BJ (cell line): ENCODE data around the gene RNASET2. TPM values are rescaled to one million over a fixed set of nuclear protein-coding genes. Genes with fewer than 3 reads are reported as not detected.

Experiments
- CTCF ChIA-PET: fragments of 350-600 bp; formaldehyde crosslinking; extraction: SDS; loops from one replicate; lab custom pipeline; 2021; ENCODE audit warnings: antibody characterized with exemption, inconsistent platforms; lab: Yijun Ruan, JAX
- POLR2A ChIA-PET: fragments of 300-600 bp; sonication (Branson Sonifier 250); formaldehyde crosslinking; extraction: SDS; loops from one replicate; lab custom pipeline; 2021; ENCODE audit warnings: antibody characterized with exemption; lab: Charles Lee
- DNase-seq: peaks from one replicate; pipeline ENCODE4 v3.0.0-alpha.2; 2011; ENCODE audit warnings: low read depth
- H3K27me3 ChIP-seq: 2 replicates; pipeline ENCODE4 v1.6.0; 2011; ENCODE audit warnings: low read length; ENCODE audit not compliant: control insufficient read depth, insufficient read depth
- H3K36me3 ChIP-seq: 2 replicates; pipeline ENCODE4 v1.5.1; 2011; ENCODE audit warnings: low read length; ENCODE audit not compliant: control insufficient read depth, insufficient read depth
- H3K4me3 ChIP-seq: 2 replicates; pipeline ENCODE4 v1.5.1; 2011; ENCODE audit warnings: low read depth, mild to moderate bottlenecking, control low read depth, low read length
- CTCF ChIP-seq: IDR thresholded peaks from 2 replicates; pipeline ENCODE4 v1.5.1; 2011; ENCODE audit warnings: low read depth, mild to moderate bottlenecking, control low read depth, inconsistent platforms, low read length, moderate library complexity; ENCODE audit not compliant: insufficient read depth
- polyA plus RNA-seq: library from polyadenylated mRNA; depleted of rRNA; stranded (reverse); fragments of >200 nt; gene quantifications from 2 replicates; pipeline ENCODE4 v1.2.3, GENCODE V29; 2011

RNASET2 gene
- polyA plus RNA-seq, 1 experiment: 24.7 TPM

GRCh38 chr6:166999145-166999883 is 43.0 kb upstream of the RNASET2 start, which contains the start of gene CEP43:
TSS of gene CEP43 (plus strand) at chr6:166999397. CDS start at chr6:166999413, 16 bp downstream.
- TF ChIP-seq CTCF: no peak
- H3K4me3 ChIP-seq: peak within 1 kb of the TSS; percentile 87
- POLR2A ChIA-PET: interaction anchor here (0.7 kb wide), 1 partner anchor 1134 kb away, joined by 10 read pairs; no protein-coding TSS in a partner anchor
- H3K36me3 ChIP-seq: no peaks in the 10 kb centered on the region
- no peaks in the 10 kb centered on the region for H3K27me3 ChIP-seq
- CTCF ChIA-PET: interaction anchor here (1.3 to 1.6 kb wide), 5 partner anchors 10 to 239 kb away, joined by 3 to 8 read pairs (median 4); partner anchors contain the start of gene RNASET2
- peak; percentile 76 for DNase-seq

- ChIA-PET CTCF (interaction anchor here (0.7 to 1.6 kb wide), 6 partner anchors 9 to 42 kb away, joined by 3 to 8 read pairs (median 4); partner anchors contain the start of gene RNASET2), POLR2A (interaction anchor here (0.7 kb wide), 1 partner anchor 1135 kb away, joined by 10 read pairs; no protein-coding TSS in a partner anchor)
- H3K27me3 ChIP-seq: no peaks in the 10 kb centered on the region
- no peaks in the 10 kb centered on the region for H3K36me3 ChIP-seq
- 0 out of 2 replicates have a peak, but pooled peaks have one; percentile 5 for TF ChIP-seq CTCF
- H3K4me3 ChIP-seq: peak overlapping the region; percentile 87
- DNase-seq: no peak
Observed at GRCh38 chr6:166998256-166999144, 42.1 kb upstream of the RNASET2 start.

GRCh38 chr6:166997768-166998255 is 41.5 kb upstream of the RNASET2 start:
- CTCF ChIA-PET: interaction anchor here (0.7 to 1.0 kb wide), 2 partner anchors 8 to 31 kb away, joined by 3 read pairs; no protein-coding TSS in a partner anchor

GRCh38 chr6:166997348-166997747 is 41.0 kb upstream of the RNASET2 start:
- DNase-seq: no peak
- H3K36me3 ChIP-seq: no peaks in the 10 kb centered on the region
- H3K27me3 ChIP-seq: no peaks in the 10 kb centered on the region
- H3K4me3 ChIP-seq: peak overlapping the region; percentile 87
- TF ChIP-seq CTCF: no peak
- CTCF ChIA-PET: interaction anchor here (1.0 kb wide), 1 partner anchor 30 kb away, joined by 3 read pairs; no protein-coding TSS in a partner anchor
- POLR2A ChIA-PET: no interaction called here

More at GRCh38 chr6:166997768-166998255, 41.5 kb upstream of the RNASET2 start:
- TF ChIP-seq CTCF: peak; percentile 71
- POLR2A ChIA-PET: no interaction called here
- Histone ChIP-seq H3K4me3 (peak overlapping the region; percentile 87), H3K36me3 (no peaks in the 10 kb centered on the region), H3K27me3 (no peaks in the 10 kb centered on the region)
- DNase-seq: peak; percentile 21
